ENCODE results near the gene KIRREL3.

DNA sequence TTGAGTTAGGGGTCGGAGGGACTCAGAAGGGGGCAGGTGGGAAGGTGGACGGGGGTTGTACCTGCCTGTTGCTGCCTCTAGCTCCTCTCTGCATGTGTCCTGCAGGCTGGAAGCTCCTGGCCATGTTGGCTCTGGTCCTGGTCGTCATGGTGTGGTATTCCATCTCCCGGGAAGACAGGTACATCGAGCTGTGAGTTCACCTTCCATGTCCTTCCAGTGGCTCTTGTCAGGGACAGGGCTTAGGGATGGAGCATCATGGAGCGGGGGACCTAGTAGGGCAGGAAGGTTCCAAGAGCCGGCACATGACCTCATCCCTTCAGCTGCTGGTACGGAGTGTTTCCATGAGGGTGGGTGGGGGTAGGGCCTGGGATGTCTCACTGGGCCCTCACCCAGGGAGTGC lies 594.2 kb downstream of the KIRREL3 start:
- TF ChIP-seq POLR2AphosphoS5 (IDR thresholded peaks at IDR 0.05; ENCODE audit: borderline replicate concordance, low read depth, low read length) (no peak), EZH2 (IDR thresholded peaks at IDR 0.05) (no peak)

Measured in SK-N-MC (cell line).